MM.1S (cell line): Measurements from ENCODE around the gene FXYD2.

Experiments
- DNase-seq: peaks from one replicate; pipeline ENCODE4 v3.0.0-alpha.2; 2015
- H2AFZ ChIP-seq: fragments of 300-600 bp; sonication (generic); 2 replicates; pipeline ENCODE4 v1.6.0; 2016; ENCODE audit warnings: antibody characterized with exemption, low read length
- H3F3A ChIP-seq: fragments of 300-600 bp; sonication (generic); 2 replicates; pipeline ENCODE4 v1.6.1; 2016; ENCODE audit warnings: mild to moderate bottlenecking, antibody characterized with exemption, low read length, moderate library complexity, mixed read lengths; ENCODE audit not compliant: insufficient read depth
- H3K27ac ChIP-seq: fragments of 300-600 bp; sonication (generic); 2 replicates; pipeline ENCODE4 v1.5.1; 2016; ENCODE audit warnings: mild to moderate bottlenecking, low read length
- H3K27me3 ChIP-seq: fragments of 300-600 bp; sonication (generic); replicated peaks from 2 replicates; pipeline ENCODE4 v1.6.0; 2016; ENCODE audit warnings: low read length; ENCODE audit not compliant: insufficient read depth
- H3K36me3 ChIP-seq: fragments of 300-600 bp; sonication (generic); replicated peaks from 2 replicates; pipeline ENCODE4 v1.6.1; 2016; ENCODE audit warnings: mild to moderate bottlenecking, low read length, mixed read lengths; ENCODE audit not compliant: insufficient read depth
- H3K4me1 ChIP-seq: fragments of 300-600 bp; sonication (generic); 2 replicates; pipeline ENCODE4 v1.6.1; 2016; ENCODE audit warnings: low read length, mixed read lengths
- H3K4me2 ChIP-seq: fragments of 300-600 bp; sonication (generic); 2 replicates; pipeline ENCODE4 v1.6.0; 2016; ENCODE audit warnings: low read depth, low read length
- H3K4me3 ChIP-seq: fragments of 300-600 bp; sonication (generic); 2 replicates; pipeline ENCODE4 v1.5.1; 2016; ENCODE audit warnings: low read length, mixed read lengths
- H3K79me2 ChIP-seq: fragments of 300-600 bp; sonication (generic); 2 replicates; pipeline ENCODE4 v1.6.1; 2016; ENCODE audit warnings: mixed run types, low read length, mixed read lengths
- H3K9ac ChIP-seq: fragments of 300-600 bp; sonication (generic); 2 replicates; pipeline ENCODE4 v1.6.1; 2016; ENCODE audit warnings: low read length, mixed read lengths
- H3K9me2 ChIP-seq: fragments of 300-600 bp; sonication (generic); replicated peaks from 2 replicates; pipeline ENCODE4 v1.6.1; 2016; ENCODE audit warnings: mild to moderate bottlenecking, low read length, mixed read lengths; ENCODE audit not compliant: insufficient read depth
- H3K9me3 ChIP-seq: fragments of 300-600 bp; sonication (generic); replicated peaks from 2 replicates; pipeline ENCODE4 v1.6.1; 2016; ENCODE audit warnings: mild to moderate bottlenecking, low read length, mixed read lengths; ENCODE audit not compliant: insufficient read depth
- H4K20me1 ChIP-seq: fragments of 300-600 bp; sonication (generic); 2 replicates; pipeline ENCODE4 v1.6.1; 2016; ENCODE audit warnings: mild to moderate bottlenecking, low read length, moderate library complexity, mixed read lengths; ENCODE audit not compliant: insufficient read depth
- EZH2 ChIP-seq: fragments of 300-600 bp; sonication (generic); optimal IDR thresholded peaks from 2 replicates; pipeline ENCODE3; 2017; ENCODE audit warnings: low read depth, mild to moderate bottlenecking, antibody characterized with exemption, low read length, mixed read lengths
- EZH2phosphoT487 ChIP-seq: fragments of 300-600 bp; sonication (generic); IDR thresholded peaks from 2 replicates; pipeline ENCODE4 v1.6.1; 2018; ENCODE audit warnings: antibody characterized with exemption, low read length
- TF ChIP-seq, protein P1 (sequence below): fragments of 300-600 bp; sonication (generic); IDR thresholded peaks from 2 replicates; pipeline ENCODE4 v1.5.1; 2016; ENCODE audit warnings: antibody characterized with exemption, low read length, mixed read lengths

The FXYD2 gene

DNA sequence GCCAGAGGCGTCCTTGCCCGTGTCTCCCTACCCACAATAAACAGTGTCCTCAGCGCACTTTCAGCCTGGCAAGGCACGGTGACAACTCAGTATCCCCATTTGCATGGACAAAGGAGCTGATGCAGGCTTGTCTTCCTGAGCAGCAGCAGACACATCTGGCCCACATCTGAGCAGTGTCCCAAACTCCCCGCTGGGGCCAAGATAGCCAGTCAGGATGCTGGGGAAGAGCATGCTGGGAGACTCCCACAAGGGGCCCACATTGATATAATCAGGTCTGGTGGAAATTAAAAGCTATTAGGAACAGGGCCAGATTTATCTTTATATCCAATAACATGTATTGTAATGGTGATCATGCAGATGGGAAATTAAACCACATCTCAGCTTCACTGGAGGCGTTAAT, 52.2 kb downstream of the FXYD2 start:
- H3K4me2 ChIP-seq, result no peak overlapping the region

DNA sequence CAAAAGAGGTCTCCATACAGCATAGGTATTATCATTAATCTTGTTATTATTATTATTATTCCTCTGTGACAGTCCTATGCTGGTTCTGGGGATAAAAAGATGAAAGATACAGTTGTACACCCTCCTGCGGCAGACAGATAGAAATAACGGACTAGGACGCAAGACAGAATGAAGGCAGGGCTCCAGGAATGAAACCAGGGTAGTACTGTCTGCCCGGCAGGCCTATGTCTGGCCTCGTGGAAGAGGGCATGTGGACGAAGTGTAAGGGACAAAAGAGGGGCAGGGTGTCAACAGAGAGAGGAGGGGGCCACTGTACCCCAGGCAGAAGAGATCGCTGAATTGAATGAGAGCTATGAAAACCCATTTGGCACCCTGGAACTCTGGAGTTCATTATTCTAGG, 52.7 kb downstream of the FXYD2 start:
- TF ChIP-seq EZH2phosphoT487 (no peak), EZH2 (no peak)
- TF ChIP-seq, protein P1, sequence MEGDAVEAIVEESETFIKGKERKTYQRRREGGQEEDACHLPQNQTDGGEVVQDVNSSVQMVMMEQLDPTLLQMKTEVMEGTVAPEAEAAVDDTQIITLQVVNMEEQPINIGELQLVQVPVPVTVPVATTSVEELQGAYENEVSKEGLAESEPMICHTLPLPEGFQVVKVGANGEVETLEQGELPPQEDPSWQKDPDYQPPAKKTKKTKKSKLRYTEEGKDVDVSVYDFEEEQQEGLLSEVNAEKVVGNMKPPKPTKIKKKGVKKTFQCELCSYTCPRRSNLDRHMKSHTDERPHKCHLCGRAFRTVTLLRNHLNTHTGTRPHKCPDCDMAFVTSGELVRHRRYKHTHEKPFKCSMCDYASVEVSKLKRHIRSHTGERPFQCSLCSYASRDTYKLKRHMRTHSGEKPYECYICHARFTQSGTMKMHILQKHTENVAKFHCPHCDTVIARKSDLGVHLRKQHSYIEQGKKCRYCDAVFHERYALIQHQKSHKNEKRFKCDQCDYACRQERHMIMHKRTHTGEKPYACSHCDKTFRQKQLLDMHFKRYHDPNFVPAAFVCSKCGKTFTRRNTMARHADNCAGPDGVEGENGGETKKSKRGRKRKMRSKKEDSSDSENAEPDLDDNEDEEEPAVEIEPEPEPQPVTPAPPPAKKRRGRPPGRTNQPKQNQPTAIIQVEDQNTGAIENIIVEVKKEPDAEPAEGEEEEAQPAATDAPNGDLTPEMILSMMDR, result no peak
- H2AFZ ChIP-seq, result no peak overlapping the region
- no peak overlapping the region for H3K4me3 ChIP-seq
- H3K79me2 ChIP-seq, result no peaks in the 10 kb centered on the region
- H3K4me1 ChIP-seq, result no peaks in the 10 kb centered on the region
- H3K27me3 ChIP-seq, result peaks cover 80% of the 10 kb centered on the region
- H3K27ac ChIP-seq, result no peak overlapping the region
- H3F3A ChIP-seq, result no peaks in the 10 kb centered on the region
- H3K36me3 ChIP-seq, result no peaks in the 10 kb centered on the region
- H4K20me1 ChIP-seq, result no peaks in the 10 kb centered on the region
- no peak for DNase-seq
- no peak overlapping the region for H3K9ac ChIP-seq
- H3K9me2 ChIP-seq, result no peaks in the 10 kb centered on the region
- H3K4me2 ChIP-seq, result no peak overlapping the region
- H3K9me3 ChIP-seq, result no peaks in the 10 kb centered on the region

More for the DNA sequence above, 52.2 kb downstream of the FXYD2 start:
- TF ChIP-seq EZH2phosphoT487, result no peak
- no peak for TF ChIP-seq EZH2
- TF ChIP-seq, protein P1, result no peak
- no peaks in the 10 kb centered on the region for H4K20me1 ChIP-seq
- no peaks in the 10 kb centered on the region for H3K9me3 ChIP-seq
- H3K27me3 ChIP-seq, result peaks cover 80% of the 10 kb centered on the region
- no peaks in the 10 kb centered on the region for H3K9me2 ChIP-seq
- H3K27ac ChIP-seq, result no peak overlapping the region
- DNase-seq, result no peak
- no peaks in the 10 kb centered on the region for H3K36me3 ChIP-seq
- no peaks in the 10 kb centered on the region for H3K79me2 ChIP-seq
- no peaks in the 10 kb centered on the region for H3F3A ChIP-seq
- no peak overlapping the region for H3K9ac ChIP-seq
- no peaks in the 10 kb centered on the region for H3K4me1 ChIP-seq
- H3K4me3 ChIP-seq, result no peak overlapping the region
- H2AFZ ChIP-seq, result no peak overlapping the region

DNA sequence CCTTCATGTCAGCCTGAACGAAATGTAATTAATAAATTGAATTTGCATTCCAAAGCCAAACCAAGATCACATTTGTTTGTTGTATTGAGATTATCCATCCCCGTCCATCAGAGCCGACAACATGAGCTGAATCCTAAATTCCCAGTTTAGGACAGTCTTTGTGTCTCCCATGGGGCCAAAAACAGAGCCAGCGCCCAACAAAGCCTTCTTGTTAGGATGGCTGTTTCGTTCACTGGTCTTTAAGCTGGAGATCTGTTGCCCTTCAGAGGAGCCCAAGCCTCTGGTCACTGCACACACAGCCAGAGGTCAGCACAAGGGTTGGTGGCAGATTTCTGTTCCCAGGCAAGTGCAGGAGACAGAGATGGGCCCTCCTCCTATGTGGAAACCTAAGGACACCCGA, 53.3 kb downstream of the FXYD2 start:
- Histone ChIP-seq H3K79me2 (no peaks in the 10 kb centered on the region), H2AFZ (no peak overlapping the region), H3K9me2 (no peaks in the 10 kb centered on the region), H3K4me2 (no peak overlapping the region), H3K4me1 (no peaks in the 10 kb centered on the region), H4K20me1 (no peaks in the 10 kb centered on the region), H3F3A (no peaks in the 10 kb centered on the region), H3K27me3 (peaks cover 80% of the 10 kb centered on the region), H3K27ac (no peak overlapping the region), H3K4me3 (no peak overlapping the region), H3K36me3 (no peaks in the 10 kb centered on the region), H3K9ac (no peak overlapping the region), H3K9me3 (no peaks in the 10 kb centered on the region)
- no peak for DNase-seq
- TF ChIP-seq EZH2phosphoT487, result no peak
- TF ChIP-seq, protein P1, result no peak
- TF ChIP-seq EZH2, result no peak
